DND-41 (cell line): ENCODE data around the gene CELF5.

Experiments
- ATAC-seq: fragments of 200-7000 bp; cut with Tn5 transposase; 3 replicates; pipeline ENCODE4 v1.9.1; 2021; ENCODE audit warnings: low read depth; ENCODE audit not compliant: insufficient read depth
- DNase-seq: peaks from one replicate; pipeline ENCODE4 v3.0.0-alpha.2; 2020
- H2AFZ ChIP-seq: 2 replicates; pipeline ENCODE4 v1.6.0; 2012; ENCODE audit warnings: low read depth, low read length
- H3K27ac ChIP-seq: 2 replicates; pipeline ENCODE4 v1.5.1; 2012; ENCODE audit warnings: low read length, inconsistent platforms
- H3K27me3 ChIP-seq: fragments of 200-600 bp; sonication (generic); 2 replicates; pipeline ENCODE4 v1.6.0; 2012; ENCODE audit warnings: low read length, mild to moderate bottlenecking, inconsistent platforms; ENCODE audit not compliant: insufficient read depth, poor library complexity
- H3K36me3 ChIP-seq: 2 replicates; pipeline ENCODE4 v1.5.1; 2012; ENCODE audit warnings: low read length, inconsistent platforms; ENCODE audit not compliant: insufficient read depth
- H3K4me1 ChIP-seq: 2 replicates; pipeline ENCODE4 v1.5.1; 2012; ENCODE audit warnings: mild to moderate bottlenecking, low read length; ENCODE audit not compliant: insufficient read depth
- H3K4me2 ChIP-seq: 2 replicates; pipeline ENCODE4 v1.6.0; 2012; ENCODE audit warnings: mild to moderate bottlenecking, moderate library complexity, low read length, inconsistent platforms; ENCODE audit not compliant: insufficient read depth
- H3K4me3 ChIP-seq, 2 experiments: fragments of 200-600 bp in 1 of 2; shearing (Covaris generic) in 1 of 2; 2 replicates each; pipeline ENCODE4 v1.5.1; 2012 to 2016; ENCODE audit warnings: inconsistent platforms in 2 of 2, low read length in 2 of 2, mild to moderate bottlenecking in 2 of 2, low read depth in 1 of 2, moderate library complexity in 1 of 2
- H3K79me2 ChIP-seq: 2 replicates; pipeline ENCODE4 v1.6.0; 2012; ENCODE audit warnings: low read length, inconsistent platforms; ENCODE audit not compliant: insufficient read depth
- H3K9ac ChIP-seq: 2 replicates; pipeline ENCODE4 v1.6.0; 2012; ENCODE audit warnings: low read depth, mild to moderate bottlenecking, inconsistent platforms, low read length, moderate library complexity
- H3K9me3 ChIP-seq: 2 replicates; pipeline ENCODE4 v1.5.1; 2012; ENCODE audit warnings: low read length, moderate library complexity, mild to moderate bottlenecking, inconsistent platforms; ENCODE audit not compliant: insufficient read depth, severe bottlenecking
- H4K20me1 ChIP-seq: 2 replicates; pipeline ENCODE4 v1.6.0; 2012; ENCODE audit warnings: low read length; ENCODE audit not compliant: insufficient read depth
- CTCF ChIP-seq: IDR thresholded peaks from 2 replicates; pipeline ENCODE4 v1.5.1; 2012; ENCODE audit warnings: borderline replicate concordance, low read length, moderate library complexity, mild to moderate bottlenecking; ENCODE audit not compliant: poor library complexity, severe bottlenecking; ENCODE audit errors: extremely low read depth
- EZH2 ChIP-seq: IDR thresholded peaks from 3 replicates; pipeline ENCODE4 v1.6.1; 2012; ENCODE audit warnings: borderline replicate concordance, low read depth, mild to moderate bottlenecking, moderate library complexity, low read length, inconsistent platforms; ENCODE audit not compliant: severe bottlenecking

The CELF5 gene

GRCh38 chr19:3277649-3278048 lies 53.2 kb downstream of the CELF5 start:
- Histone ChIP-seq H3K27ac (no peak overlapping the region), H3K4me3 (no peak overlapping the region), H3K4me2 (no peak overlapping the region), H3K9ac (no peak overlapping the region), H3K9me3 (no peaks in the 10 kb centered on the region), H3K4me1 (peaks cover 25% of the 10 kb centered on the region), H2AFZ (no peak overlapping the region), H3K27me3 (no peaks in the 10 kb centered on the region), H3K36me3 (no peaks in the 10 kb centered on the region), H4K20me1 (peaks cover 3% of the 10 kb centered on the region), H3K79me2 (no peaks in the 10 kb centered on the region)
- no peak for TF ChIP-seq EZH2
- no peak for TF ChIP-seq CTCF
- ATAC-seq: no peak
- DNase-seq: no peak

GRCh38 chr19:3278294-3278693 lies 53.8 kb downstream of the CELF5 start:
- H3K9me3 ChIP-seq: no peaks in the 10 kb centered on the region
- H3K4me1 ChIP-seq: peaks cover 25% of the 10 kb centered on the region
- no peak overlapping the region for H3K4me3 ChIP-seq
- H3K27me3 ChIP-seq: no peaks in the 10 kb centered on the region
- TF ChIP-seq CTCF (no peak), EZH2 (no peak)
- peaks cover 3% of the 10 kb centered on the region for H4K20me1 ChIP-seq
- no peak overlapping the region for H3K4me2 ChIP-seq
- H3K9ac ChIP-seq: no peak overlapping the region
- no peak overlapping the region for H3K27ac ChIP-seq
- no peaks in the 10 kb centered on the region for H3K36me3 ChIP-seq
- no peak overlapping the region for H2AFZ ChIP-seq
- no peak for ATAC-seq
- no peak for DNase-seq
- H3K79me2 ChIP-seq: no peaks in the 10 kb centered on the region

GRCh38 chr19:3278749-3279148 lies 54.3 kb downstream of the CELF5 start:
- Histone ChIP-seq H3K27ac (no peak overlapping the region), H3K9ac (no peak overlapping the region), H3K4me1 (peaks cover 25% of the 10 kb centered on the region), H3K27me3 (no peaks in the 10 kb centered on the region), H4K20me1 (peaks cover 3% of the 10 kb centered on the region), H3K9me3 (no peaks in the 10 kb centered on the region), H3K4me3 (no peak overlapping the region), H2AFZ (no peak overlapping the region), H3K36me3 (no peaks in the 10 kb centered on the region), H3K4me2 (no peak overlapping the region), H3K79me2 (no peaks in the 10 kb centered on the region)
- DNase-seq: no peak
- TF ChIP-seq CTCF (no peak), EZH2 (no peak)
- ATAC-seq: no peak

GRCh38 chr19:3279306-3279705 lies 54.8 kb downstream of the CELF5 start:
- peaks cover 3% of the 10 kb centered on the region for H4K20me1 ChIP-seq
- no peak overlapping the region for H3K4me2 ChIP-seq
- no peak overlapping the region for H3K9ac ChIP-seq
- H3K9me3 ChIP-seq: no peaks in the 10 kb centered on the region
- no peak overlapping the region for H3K27ac ChIP-seq
- H3K36me3 ChIP-seq: no peaks in the 10 kb centered on the region
- TF ChIP-seq CTCF: no peak
- no peak for TF ChIP-seq EZH2
- DNase-seq (no peak), ATAC-seq (no peak)
- H3K4me3 ChIP-seq: no peak overlapping the region
- H3K27me3 ChIP-seq: no peaks in the 10 kb centered on the region
- peaks cover 25% of the 10 kb centered on the region for H3K4me1 ChIP-seq
- no peaks in the 10 kb centered on the region for H3K79me2 ChIP-seq
- H2AFZ ChIP-seq: no peak overlapping the region
